DND-41 (cell line): Measurements from ENCODE around the gene PRKAR2B.

Source experiments
- ATAC-seq: fragments of 200-7000 bp; cut with Tn5 transposase; 3 replicates; pipeline ENCODE4 v1.9.1; 2021; ENCODE audit warnings: low read depth; ENCODE audit not compliant: insufficient read depth
- DNase-seq: peaks from one replicate; pipeline ENCODE4 v3.0.0-alpha.2; 2020
- H2AFZ ChIP-seq: 2 replicates; pipeline ENCODE4 v1.6.0; 2012; ENCODE audit warnings: low read depth, low read length
- H3K27ac ChIP-seq: 2 replicates; pipeline ENCODE4 v1.5.1; 2012; ENCODE audit warnings: low read length, inconsistent platforms
- H3K27me3 ChIP-seq: fragments of 200-600 bp; sonication (generic); 2 replicates; pipeline ENCODE4 v1.6.0; 2012; ENCODE audit warnings: low read length, mild to moderate bottlenecking, inconsistent platforms; ENCODE audit not compliant: insufficient read depth, poor library complexity
- H3K36me3 ChIP-seq: 2 replicates; pipeline ENCODE4 v1.5.1; 2012; ENCODE audit warnings: low read length, inconsistent platforms; ENCODE audit not compliant: insufficient read depth
- H3K4me1 ChIP-seq: 2 replicates; pipeline ENCODE4 v1.5.1; 2012; ENCODE audit warnings: mild to moderate bottlenecking, low read length; ENCODE audit not compliant: insufficient read depth
- H3K4me2 ChIP-seq: 2 replicates; pipeline ENCODE4 v1.6.0; 2012; ENCODE audit warnings: mild to moderate bottlenecking, moderate library complexity, low read length, inconsistent platforms; ENCODE audit not compliant: insufficient read depth
- H3K4me3 ChIP-seq, 2 experiments: fragments of 200-600 bp in 1 of 2; shearing (Covaris generic) in 1 of 2; 2 replicates each; pipeline ENCODE4 v1.5.1; 2012 to 2016; ENCODE audit warnings: inconsistent platforms in 2 of 2, low read length in 2 of 2, mild to moderate bottlenecking in 2 of 2, low read depth in 1 of 2, moderate library complexity in 1 of 2
- H3K79me2 ChIP-seq: 2 replicates; pipeline ENCODE4 v1.6.0; 2012; ENCODE audit warnings: low read length, inconsistent platforms; ENCODE audit not compliant: insufficient read depth
- H3K9ac ChIP-seq: 2 replicates; pipeline ENCODE4 v1.6.0; 2012; ENCODE audit warnings: low read depth, mild to moderate bottlenecking, inconsistent platforms, low read length, moderate library complexity
- H3K9me3 ChIP-seq: 2 replicates; pipeline ENCODE4 v1.5.1; 2012; ENCODE audit warnings: low read length, moderate library complexity, mild to moderate bottlenecking, inconsistent platforms; ENCODE audit not compliant: insufficient read depth, severe bottlenecking
- H4K20me1 ChIP-seq: 2 replicates; pipeline ENCODE4 v1.6.0; 2012; ENCODE audit warnings: low read length; ENCODE audit not compliant: insufficient read depth
- CTCF ChIP-seq: IDR thresholded peaks from 2 replicates; pipeline ENCODE4 v1.5.1; 2012; ENCODE audit warnings: borderline replicate concordance, low read length, moderate library complexity, mild to moderate bottlenecking; ENCODE audit not compliant: poor library complexity, severe bottlenecking; ENCODE audit errors: extremely low read depth
- EZH2 ChIP-seq: IDR thresholded peaks from 3 replicates; pipeline ENCODE4 v1.6.1; 2012; ENCODE audit warnings: borderline replicate concordance, low read depth, mild to moderate bottlenecking, moderate library complexity, low read length, inconsistent platforms; ENCODE audit not compliant: severe bottlenecking

The PRKAR2B gene

DNA sequence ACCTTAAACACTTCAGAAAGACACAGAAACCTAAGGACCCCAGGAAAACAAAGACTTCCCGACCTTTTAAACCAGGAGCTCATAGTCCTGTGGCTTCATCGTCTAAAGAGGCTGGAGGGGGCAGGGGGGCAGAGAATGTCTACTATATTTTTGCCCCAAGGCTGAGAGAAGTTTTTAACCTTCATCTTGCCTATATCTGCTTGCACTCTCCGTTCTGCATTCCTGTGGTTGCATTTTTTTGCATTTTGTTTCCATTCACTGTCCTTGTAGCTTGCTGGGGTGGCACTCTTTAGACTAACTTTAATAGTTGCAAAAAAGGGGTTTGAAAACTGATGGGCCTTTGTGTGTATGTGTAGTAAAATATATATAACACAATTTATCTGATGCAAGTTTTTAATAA is 23.7 kb downstream of the PRKAR2B start:
- Histone ChIP-seq H3K9ac (no peak overlapping the region), H3K9me3 (no peaks in the 10 kb centered on the region), H2AFZ (no peak overlapping the region), H3K4me1 (no peaks in the 10 kb centered on the region), H4K20me1 (no peaks in the 10 kb centered on the region), H3K27me3 (peaks cover 10% of the 10 kb centered on the region), H3K27ac (no peak overlapping the region), H3K79me2 (no peaks in the 10 kb centered on the region), H3K4me2 (no peak overlapping the region), H3K4me3 (no peak overlapping the region), H3K36me3 (no peaks in the 10 kb centered on the region)
- TF ChIP-seq CTCF (no peak), EZH2 (no peak)
- DNase-seq (no peak), ATAC-seq (no peak)

GRCh38 chr7:107069457-107069856 is 25.0 kb downstream of the PRKAR2B start:
- Histone ChIP-seq H3K9me3 (no peaks in the 10 kb centered on the region), H3K27me3 (peaks cover 10% of the 10 kb centered on the region), H3K4me3 (no peak overlapping the region), H4K20me1 (no peaks in the 10 kb centered on the region), H3K4me2 (no peak overlapping the region), H3K79me2 (no peaks in the 10 kb centered on the region), H3K27ac (no peak overlapping the region), H2AFZ (no peak overlapping the region), H3K36me3 (no peaks in the 10 kb centered on the region), H3K4me1 (no peaks in the 10 kb centered on the region), H3K9ac (no peak overlapping the region)
- DNase-seq = no peak
- no peak for ATAC-seq
- TF ChIP-seq CTCF = no peak
- TF ChIP-seq EZH2 = no peak

DNA sequence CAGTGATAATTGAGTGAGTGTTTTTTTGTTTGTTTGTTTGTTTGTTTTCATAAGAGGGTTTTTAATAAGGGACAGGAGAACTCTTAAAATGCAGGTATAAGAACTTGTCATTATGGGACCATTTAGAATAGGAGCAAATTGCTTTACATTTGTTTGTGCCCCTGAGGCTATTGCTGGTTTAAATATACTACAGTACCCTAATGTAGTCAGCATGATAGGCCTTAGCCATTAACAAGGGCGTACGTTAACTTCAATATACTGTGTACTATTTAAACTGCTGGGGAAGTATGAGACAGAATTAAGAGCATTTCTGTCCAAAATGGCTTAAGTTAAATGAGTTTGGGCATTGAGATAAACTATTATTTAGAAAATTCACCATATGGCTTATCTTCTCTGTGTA is 26.2 kb downstream of the PRKAR2B start:
- H3K27me3 ChIP-seq = peaks cover 1% of the 10 kb centered on the region
- no peak for TF ChIP-seq CTCF
- TF ChIP-seq EZH2 = no peak
- DNase-seq (no peak), ATAC-seq (no peak)
- H3K79me2 ChIP-seq = no peaks in the 10 kb centered on the region
- H4K20me1 ChIP-seq = no peaks in the 10 kb centered on the region
- no peak overlapping the region for H3K9ac ChIP-seq
- H3K4me1 ChIP-seq = no peaks in the 10 kb centered on the region
- H3K4me2 ChIP-seq = no peak overlapping the region
- H3K36me3 ChIP-seq = no peaks in the 10 kb centered on the region
- no peak overlapping the region for H3K4me3 ChIP-seq
- no peaks in the 10 kb centered on the region for H3K9me3 ChIP-seq
- H3K27ac ChIP-seq = no peak overlapping the region
- no peak overlapping the region for H2AFZ ChIP-seq

GRCh38 chr7:107071129-107071528 is 26.6 kb downstream of the PRKAR2B start:
- ATAC-seq (no peak), DNase-seq (no peak)
- Histone ChIP-seq H3K9ac (no peak overlapping the region), H3K27me3 (no peaks in the 10 kb centered on the region), H2AFZ (no peak overlapping the region), H3K79me2 (no peaks in the 10 kb centered on the region), H3K4me1 (no peaks in the 10 kb centered on the region), H4K20me1 (no peaks in the 10 kb centered on the region), H3K4me2 (no peak overlapping the region), H3K27ac (no peak overlapping the region), H3K9me3 (no peaks in the 10 kb centered on the region), H3K36me3 (no peaks in the 10 kb centered on the region), H3K4me3 (no peak overlapping the region)
- no peak for TF ChIP-seq CTCF
- no peak for TF ChIP-seq EZH2
